A204.1 (cell line): ENCODE measurements around the gene TELO2.

Experiments
- FAIRE-seq: peaks from 2 replicates; lab custom pipeline; 2012; peaks lifted over from hg19 to GRCh38; lab: Jason Lieb, UNC

The TELO2 gene

DNA sequence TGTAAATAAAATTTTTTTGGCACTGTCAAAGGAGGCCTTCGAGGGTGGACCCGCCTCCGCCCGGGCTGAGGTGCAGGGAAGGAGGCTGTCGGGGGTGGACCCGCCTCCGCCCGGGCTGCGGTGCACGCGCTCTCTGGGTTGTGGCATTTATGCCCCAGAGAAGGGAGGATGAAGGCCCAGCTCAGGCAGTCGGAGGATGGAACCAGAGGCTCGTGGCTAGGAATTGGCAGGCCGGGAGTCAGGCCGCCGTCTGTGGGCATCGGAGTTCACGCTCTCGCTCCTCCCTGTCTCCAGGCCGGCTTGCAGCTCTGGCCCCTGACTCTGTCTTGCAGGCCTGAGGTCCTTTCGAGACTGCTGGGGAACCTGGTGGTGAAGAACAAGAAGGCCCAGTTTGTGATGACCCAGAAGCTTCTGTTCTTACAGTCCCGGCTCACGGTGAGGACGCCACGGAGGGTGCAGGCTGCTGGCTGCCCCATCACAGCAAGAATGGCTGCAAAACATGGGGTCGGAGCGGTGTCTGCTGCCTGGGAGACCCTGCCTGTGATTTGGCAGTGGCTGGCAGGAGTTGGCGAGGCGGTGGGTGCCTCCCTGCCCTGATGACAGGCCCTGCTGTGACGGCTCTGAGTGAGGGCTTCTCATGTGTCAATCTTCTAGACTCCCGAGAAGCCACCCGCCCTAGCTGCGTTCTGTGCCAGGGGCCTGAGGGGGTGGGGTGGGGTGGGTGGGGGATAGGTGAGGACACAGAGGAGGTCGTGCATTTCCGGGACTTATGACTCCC lies 5.9 kb downstream of the TELO2 start:
- FAIRE-seq = no peak

DNA sequence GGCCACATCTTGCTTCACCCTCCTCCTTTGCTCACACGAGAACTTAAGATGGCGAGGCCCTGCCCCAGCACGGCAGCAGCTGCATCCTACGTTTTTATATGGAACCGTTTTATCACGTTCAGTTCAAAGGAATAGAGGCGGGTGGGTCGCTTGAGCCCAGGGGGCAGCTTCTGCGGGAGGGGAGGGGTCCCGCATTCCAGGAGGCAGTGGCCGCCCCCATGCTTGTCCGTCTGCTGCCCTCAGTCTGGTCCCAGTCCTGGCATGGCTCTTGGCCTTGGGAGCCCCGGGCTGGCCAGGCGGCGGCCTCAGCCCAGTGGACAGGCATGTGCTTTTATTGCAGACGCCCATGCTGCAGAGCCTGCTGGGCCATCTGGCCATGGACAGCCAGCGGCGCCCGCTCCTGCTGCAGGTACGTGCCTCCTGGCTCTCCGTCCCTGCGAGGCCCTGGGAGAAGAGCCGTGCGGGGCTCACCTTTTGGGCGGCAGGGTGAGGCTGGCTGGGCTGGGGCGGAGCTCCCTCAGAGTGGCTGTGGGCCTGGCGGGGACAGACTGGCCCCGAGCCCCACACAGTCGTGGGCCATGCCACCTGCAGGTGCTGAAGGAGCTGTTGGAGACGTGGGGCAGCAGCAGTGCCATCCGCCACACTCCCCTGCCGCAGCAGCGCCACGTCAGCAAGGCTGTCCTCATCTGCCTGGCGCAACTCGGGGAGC lies 6.8 kb downstream of the TELO2 start:
- no peak for FAIRE-seq

DNA sequence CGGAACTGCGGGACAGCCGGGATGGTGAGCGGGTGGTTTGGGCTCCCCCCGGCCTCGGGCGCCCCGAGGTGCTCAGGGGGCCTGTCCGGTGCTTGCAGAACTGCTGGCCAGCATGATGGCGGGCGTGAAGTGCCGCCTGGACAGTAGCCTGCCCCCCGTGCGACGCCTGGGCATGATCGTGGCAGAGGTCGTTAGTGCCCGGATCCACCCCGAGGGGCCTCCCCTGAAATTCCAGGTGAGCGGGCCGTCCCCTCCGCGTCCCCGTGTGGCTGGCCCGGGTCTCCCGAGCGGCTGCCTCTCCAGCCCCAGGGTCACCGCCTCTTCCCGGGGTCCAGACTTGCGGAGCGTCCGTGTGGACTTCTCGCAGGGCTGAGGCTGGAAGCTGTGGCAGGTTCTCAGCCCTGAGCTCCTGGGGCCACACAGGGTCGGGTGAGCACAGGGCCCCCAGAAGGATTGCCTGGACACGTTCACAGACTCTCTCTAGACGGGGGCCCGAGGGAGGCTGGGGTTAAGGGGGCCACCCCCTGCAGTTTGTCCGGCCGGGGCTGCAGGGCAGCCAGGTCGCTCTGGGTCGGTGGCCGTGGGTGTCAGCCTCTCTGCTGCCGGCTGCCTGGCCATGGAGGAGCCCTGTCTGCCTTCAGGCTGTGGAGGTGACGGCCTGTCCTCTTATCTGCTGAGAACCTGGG lies 7.4 kb downstream of the TELO2 start:
- FAIRE-seq = no peak

DNA sequence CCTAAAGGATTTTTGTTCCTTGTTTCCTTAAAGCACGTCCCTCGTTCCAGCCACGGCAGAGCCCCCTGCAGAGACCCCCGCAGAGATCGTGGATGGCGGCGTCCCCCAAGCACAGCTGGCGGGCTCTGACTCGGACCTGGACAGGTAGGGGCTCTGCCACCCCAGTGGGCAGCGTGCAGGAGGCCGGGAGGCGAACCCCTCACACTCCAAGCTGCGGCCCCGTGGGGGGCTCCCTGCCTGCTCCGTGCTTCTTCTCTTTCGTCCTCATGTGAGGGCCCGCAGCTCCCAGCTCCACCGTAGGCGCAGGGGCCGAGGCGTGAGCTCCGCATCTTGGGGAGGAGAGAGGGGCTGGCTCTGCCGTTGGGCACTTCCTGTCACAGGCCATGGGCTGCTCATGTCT lies 8.5 kb downstream of the TELO2 start:
- FAIRE-seq = no peak

DNA sequence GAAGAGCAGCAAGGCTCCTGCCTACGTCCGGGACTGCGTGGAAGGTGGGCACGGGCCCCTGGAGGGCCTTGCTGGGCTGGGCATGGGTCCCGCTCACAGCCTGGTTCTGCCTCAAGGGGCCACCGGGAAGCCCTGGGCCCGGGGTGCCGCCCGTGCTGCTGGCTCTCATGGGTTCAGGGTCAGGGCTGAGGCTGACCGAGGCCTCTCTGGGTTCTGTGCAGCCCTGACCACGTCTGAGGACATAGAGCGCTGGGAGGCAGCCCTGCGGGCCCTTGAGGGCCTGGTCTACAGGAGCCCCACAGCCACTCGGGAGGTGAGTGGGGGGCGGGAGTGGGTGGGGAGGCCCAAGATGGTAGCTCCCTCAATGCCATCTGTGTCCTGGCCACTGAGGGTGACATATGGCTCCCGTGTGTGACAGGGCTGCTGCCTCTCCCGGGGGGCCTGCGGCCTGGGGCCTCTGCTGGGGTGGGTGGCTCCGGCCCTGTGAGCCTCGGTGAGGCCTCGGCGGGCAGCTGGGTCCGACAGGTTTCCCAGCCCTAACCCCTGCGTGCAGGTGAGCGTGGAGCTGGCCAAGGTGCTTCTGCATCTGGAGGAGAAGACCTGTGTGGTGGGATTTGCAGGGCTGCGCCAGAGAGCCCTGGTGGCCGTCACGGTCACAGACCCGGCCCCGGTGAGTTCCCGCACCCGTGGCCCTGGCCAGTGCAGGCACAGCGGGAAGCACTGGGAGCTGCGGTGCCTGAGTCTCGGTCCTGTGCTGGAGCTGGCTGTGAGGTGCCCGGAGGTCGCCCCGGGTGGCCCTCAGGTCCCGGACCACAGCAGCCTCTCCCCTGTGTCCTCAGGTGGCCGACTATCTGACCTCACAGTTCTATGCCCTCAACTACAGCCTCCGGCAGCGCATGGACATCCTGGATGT lies 9.2 kb downstream of the TELO2 start:
- no peak for FAIRE-seq

DNA sequence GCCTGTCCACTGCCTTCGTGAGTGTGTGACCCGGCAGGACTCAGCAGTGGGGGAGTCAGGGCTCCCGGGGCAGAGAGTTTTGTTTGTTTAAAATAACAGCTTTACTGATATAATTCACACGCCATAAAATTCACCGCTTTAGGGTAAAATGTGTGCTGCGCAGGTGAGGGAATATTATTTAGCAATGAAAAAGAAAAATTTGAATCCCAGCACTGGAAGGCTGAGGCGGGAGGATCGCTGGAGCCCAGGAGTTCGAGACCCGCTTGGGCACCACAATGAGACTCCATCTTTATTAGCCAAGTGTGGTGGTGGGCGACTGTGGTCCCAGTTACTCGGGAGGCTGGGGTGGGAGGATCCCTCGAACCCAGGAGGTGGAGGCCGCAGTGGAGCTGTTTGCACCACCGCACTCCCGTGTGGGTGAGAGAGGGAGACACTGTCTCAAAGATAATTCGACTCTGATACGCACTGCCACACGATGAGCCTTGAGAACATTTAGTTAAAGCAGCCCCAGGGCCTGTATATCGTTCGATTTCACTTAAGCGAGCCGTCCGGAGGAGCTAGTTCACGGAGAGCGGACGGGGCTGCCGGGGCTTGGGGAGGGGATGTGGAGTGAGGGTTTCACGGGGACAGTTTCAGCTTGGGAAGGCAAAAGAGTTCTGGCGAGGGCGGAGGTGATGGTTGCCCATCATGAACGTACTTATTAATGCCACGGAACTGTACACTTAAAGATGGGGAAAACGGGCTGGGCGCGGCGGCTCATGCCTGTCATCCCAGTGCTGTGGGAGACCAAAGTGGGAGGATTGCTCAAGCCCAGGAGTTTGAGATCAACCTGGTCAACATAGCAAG lies 10.2 kb downstream of the TELO2 start:
- no peak for FAIRE-seq

DNA sequence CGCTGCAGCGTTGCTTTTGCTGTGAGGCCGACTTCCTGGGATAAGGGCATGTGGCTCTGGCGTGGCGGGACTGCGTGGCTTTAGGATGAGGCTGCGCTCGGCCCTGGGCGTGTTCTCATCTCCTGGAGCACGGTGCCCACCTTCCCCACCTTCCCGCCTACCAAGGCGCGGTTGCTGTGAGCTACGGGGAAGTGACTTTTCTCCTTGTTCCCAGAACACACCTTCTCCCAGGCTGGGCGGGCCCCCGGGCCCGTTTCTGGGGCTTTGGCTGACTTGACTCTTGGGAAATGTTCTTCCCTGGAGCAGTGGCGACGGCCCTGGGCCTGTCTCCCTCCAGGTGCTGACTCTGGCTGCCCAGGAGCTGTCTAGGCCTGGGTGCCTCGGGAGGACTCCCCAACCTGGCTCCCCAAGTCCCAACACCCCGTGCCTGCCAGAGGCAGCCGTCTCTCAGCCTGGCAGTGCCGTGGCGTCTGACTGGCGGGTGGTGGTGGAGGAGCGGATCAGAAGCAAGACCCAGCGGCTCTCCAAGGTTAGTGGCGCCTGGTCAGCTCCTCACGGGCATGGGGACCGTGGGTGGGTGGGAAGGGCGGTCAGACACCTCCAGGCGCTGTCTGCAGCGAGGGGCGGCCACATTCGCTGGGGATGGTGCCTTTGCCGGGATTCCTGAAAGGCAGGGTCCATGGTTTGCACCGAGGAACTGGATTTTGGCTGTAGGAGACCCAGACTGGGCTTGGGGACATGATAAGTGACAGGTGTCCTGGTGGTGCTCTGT lies 12.1 kb downstream of the TELO2 start:
- no peak for FAIRE-seq

DNA sequence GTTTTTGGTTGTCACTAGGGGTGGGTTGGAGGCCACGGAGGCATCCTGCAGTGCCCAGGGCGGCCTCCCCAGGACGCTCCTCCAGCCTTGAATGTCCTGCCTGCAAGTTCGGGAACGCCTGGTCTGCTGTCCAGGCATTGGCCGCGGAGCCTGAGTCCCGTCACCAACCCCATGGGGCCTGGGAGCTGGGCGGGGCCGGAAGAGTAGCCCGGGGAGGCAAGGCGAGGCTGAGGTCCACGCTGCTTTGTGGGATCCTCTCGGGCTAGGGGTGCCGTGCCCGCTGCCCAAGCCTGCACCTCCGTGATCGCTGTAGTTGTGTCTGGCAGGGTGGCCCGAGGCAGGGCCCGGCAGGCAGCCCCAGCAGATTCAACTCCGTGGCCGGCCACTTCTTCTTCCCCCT lies 12.8 kb downstream of the TELO2 start:
- no peak for FAIRE-seq

DNA sequence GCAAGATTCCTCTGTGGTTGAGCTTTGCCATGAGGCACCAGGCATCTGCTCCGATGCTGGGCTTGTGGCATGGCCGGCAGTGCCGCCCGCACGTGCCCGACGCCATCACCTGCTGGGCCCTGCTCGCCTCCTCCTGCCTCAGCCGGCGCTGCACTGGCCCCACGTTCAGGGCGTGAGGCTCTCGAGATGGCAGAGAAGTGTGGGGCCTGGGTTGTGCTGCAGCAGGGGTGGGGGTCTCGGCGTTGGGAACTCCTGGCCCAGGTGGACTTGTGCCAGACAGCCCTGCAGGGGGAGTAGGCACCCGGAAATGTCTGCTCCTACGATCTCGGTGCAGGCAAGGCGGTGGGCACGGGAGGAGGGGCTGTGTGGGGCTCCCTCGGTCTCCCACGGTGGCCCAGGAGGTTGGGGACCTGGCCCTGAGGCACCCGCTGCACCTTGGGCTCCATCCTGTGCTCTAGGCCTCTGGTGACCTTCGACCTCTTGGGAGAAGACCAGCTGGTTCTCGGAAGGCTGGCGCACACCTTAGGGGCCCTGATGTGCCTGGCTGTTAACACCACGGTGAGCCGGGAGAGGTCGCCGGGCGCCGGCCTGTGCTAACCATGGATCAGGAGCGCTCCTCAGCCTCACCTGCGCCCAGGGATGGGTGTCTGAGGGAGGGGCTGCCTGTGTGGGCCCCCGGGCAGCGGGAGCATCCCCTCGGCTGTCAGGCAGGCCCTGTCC lies 13.5 kb downstream of the TELO2 start:
- no peak for FAIRE-seq

GRCh38 chr16:1508494-1509187 lies 15.5 kb downstream of the TELO2 start:
- no peak for FAIRE-seq

- FAIRE-seq = no peak
Measured at GRCh38 chr16:1509307-1510221, 16.4 kb downstream of the TELO2 start.

GRCh38 chr16:1510272-1510671 lies 17.1 kb downstream of the TELO2 start:
- no peak for FAIRE-seq

DNA sequence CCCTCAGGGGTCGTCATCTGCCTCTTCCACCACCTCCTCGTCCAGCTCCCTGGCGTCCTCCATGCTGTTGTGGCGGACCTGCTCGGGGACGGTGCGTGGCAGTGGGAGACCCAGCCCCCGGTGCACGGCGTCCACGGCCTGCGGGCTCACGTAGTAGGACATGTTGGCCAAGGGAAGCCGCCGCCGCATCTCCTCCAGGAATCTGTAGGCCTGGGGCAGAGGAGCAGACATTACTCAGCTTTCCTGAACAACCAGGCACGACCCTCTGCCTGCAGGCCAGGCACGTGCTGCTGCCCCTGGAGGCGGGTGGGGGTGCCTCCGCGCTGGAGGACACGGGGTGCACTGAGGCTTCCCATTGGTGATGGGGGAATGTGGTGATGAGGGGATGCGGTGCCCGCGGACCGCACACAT lies 17.8 kb downstream of the TELO2 start:
- no peak for FAIRE-seq

DNA sequence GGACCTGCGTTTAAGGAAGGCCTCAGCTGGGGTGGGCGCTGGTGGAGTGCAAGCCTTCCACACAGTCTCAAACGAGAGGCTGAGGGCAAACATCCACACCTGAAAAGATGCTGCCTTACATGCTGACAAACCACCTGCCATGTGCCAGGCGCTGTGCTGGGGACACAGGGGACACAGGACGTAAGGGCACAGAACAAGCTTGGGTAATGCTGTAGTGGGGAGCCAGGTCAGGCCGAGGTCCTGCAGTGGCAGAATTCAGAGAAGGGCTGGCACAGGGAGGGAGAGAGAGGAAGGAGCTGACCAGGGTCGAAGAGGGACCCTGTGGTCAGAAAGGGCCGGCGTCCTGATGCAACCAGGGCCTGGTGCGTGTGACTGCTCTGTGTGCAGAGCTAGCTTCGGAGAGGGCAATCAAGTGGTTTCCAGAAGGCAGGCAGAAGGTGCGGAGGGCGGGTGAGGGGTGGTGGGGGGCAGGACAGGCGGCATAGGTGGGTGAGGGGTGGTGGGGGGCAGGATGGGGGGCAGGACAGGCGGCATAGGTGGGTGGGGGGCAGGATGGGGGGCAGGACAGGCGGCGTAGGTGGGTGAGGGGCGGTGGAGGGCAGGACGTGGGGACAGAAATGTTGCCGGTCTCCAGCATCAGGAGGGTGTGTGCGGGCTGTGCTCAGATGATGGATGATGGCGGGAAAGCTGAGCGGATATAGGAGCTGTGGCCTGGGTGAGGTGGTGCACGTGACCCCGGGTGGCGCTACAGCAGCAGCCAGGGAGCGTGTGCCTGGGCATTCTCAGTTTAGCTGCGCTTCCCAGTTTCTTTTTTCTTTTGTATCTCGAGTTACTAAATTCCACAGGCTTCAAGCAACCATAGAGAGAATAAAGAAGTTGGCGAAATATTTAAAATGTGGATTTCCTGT lies 18.8 kb downstream of the TELO2 start:
- FAIRE-seq = no peak

DNA sequence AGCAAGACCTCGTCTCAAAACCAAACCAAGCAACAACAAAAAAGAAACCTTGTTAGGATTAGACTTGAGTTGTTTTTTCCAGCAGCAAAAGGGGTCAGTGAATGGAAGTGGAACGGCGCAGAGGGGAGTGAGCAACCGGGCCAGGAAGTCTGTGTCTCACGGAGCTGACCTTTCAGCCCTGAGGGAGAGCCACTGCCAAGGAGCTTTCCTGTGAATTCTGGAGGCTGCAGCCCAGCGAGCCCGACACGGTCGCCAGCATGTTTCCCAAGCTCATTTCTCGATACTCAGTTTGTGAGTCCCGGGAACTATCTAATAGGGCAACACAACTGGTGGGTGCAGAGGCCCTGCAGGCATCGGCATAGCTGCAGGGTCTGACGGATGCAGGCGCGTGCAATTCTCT lies 19.6 kb downstream of the TELO2 start:
- no peak for FAIRE-seq

GRCh38 chr16:1514507-1514906 lies 21.3 kb downstream of the TELO2 start:
- FAIRE-seq = no peak

- FAIRE-seq = no peak
Measured at GRCh38 chr16:1518626-1519135, 25.5 kb downstream of the TELO2 start.
